ENCODE data around the gene CUEDC1.

Gene CUEDC1

DNA sequence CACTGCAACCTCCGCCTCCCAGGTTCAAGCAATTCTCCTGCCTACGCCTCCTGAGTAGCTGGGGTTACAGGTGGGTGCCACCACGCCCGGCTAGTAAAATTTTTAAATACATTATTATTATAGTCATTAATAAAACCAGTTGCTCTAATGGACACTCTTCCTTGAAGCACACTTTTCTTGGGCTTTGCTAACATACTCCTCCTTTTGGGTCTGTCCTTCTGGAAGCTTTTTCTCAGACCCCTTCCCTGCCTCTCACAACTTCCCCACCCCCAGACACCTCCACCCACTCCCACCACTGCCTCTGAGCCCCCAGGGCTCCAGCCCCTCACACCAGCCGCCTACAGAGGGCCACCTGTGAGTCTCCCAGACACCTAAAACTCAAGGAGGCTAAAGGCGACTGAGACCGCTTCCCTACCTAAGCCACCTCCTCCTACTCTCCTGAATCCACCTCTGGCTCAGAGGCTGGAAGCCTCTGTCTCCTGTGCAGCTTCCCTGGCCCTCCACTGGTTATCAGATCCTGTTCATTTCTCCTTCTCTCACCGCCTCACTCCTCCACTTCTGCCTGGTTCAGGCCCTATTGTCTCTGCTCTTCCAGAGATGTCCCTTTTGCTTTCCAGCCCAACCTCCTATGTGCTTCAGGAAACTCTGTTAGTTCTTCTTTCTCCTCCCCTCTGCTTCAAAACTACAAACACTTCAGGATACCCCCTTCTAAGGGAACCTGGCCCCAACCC is 2.1 kb upstream of the CUEDC1 start:
- DNase-seq, result no peak

DNA sequence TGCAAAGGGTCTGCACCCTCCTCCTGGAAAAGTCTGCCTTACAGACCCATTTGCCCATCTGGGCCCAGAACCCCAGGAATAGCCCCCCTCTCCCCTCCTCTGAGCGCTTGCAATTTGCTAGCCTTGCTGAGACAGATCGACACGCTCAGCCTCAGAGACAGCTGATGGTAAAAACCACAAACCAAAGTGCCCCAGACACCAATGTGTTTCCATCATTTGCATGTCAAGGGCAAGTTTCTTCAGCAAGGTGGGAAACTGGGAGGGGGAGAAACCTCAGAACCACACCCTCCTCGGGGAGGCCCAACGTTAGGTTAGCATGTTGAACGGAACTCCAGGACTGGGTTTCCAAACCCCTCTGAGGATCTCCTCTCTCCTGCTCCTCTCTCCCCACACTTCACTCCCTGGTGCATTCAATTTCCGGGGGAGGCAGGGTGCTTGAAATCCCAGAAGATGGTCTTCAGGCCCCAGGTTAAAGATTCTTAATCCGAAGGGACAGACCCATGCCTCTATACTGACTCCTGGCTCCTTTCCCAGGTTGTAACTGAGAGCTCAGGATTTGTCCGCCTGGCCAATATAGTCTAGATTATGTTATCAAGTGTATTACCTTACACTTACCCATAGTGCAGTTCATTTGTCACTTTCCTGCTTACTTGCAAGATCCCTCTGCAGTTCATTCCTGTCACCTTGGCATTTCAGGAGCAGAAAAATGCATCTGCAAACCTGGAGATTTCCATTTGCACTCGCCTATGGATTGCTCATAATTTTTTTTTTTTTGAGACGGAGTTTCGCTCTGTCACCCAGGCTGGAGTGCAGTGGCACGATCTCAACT is 1.3 kb upstream of the CUEDC1 start:
- DNase-seq, result peak; percentile 73

DNA sequence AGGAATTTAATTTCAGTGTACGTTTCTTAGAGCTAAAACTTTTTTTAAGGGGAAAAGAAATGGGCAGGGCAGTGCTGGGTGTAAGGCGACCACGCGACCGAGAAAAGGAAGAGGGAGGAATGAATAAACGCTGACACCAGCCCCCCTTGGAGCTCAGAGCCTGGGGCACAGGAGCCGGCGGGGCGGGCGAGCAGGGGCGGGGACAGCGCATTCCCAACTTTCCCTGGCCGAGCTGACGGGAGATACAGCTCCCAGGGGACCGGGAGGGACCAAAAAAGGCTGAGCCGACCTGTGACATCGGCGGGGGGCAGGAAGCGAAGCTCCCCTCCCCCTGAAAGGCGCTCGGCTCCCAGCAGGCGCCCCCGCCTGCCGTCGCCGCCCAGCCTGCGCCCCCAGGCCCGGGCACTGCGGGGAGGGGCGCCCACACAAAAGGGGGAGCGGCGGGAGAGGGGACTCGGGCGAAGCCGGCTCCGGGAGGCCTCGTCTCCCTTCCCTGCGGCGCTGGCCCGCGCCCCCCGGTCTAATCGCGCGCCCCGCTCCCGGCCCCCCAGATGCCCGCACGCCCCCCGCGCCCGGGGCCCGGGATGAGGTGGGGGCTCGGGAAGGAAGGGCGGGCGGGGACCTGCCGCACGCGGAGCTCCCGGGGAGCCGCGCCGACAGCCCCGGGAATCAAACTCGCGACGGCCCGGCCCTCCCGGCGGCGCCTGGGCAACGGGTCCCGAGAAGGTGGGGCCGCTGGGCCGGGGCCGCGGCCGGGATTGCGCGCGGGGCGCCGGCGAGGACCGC is 622 bp downstream of the CUEDC1 start:
- DNase-seq, result peak; percentile 63

DNA sequence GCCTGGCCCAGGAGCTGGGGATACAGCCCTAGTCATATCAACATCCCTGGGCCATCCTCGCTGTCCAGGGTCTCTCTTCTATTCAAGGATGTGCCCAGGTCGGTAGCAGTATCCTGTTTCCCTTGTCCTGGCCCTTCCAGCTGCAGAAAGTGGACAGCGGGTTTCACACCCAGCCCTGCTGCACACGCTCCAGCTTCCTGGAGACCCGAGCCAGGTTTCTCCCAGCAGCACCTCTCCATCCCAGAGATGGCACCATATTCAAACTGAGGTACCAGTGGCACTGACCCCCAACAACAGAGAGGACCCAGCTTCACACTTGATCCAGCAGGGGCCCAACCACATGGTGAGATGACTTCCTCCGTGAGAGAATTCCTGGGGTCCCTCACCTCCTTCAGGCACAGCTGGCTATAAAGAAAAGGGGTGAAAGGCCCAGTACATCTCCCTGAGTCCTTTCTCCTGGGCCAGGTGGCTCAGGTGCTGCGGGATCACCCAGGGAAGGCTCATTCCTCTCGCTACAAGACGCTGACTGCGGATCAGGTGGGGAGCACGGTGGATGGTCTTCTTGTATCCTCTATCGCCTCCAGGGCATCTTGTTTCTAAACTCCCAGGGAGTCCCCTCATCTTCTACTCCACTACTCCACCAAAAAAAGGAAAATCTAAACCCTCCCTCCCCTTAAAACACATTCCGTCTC is 1.4 kb downstream of the CUEDC1 start:
- no peak for DNase-seq

DNA sequence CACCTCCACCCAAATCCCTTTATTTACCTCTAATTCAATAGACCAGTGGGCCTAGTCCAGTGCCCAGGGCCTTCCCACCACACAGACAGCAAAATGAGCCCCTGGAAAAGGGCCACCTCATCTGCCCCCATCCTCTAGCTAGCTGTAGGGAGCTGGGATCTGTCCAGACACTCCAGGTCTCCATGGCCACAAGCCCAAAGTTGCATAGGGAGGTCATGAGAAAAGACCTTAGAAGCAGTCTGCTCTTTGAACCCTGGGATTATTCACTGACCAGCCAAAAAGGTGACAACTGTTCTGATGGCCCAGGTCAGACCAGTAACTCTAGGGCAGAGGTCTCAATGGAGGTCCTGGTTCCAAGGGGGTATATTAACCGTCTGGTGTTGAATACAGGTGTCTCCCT is 2.0 kb downstream of the CUEDC1 start:
- no peak for DNase-seq

DNA sequence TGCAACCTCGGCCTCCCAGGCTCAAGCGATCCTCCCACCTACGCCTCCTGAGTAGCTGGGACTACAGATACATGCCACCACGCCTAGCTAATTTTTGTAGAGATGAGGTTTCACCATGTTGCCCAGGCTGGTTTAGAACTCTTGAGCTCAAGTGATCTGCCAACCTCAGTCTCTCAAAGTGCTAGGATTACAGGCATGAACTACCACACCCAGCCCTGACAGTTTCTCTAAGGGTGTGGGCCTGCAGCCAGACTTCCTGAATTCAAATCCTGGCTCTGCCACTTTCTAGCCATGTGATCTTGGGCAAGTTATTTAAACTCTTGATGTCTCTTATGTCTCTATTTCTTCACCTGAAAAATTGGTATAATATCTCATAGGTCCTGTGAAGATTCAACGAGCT is 5.6 kb downstream of the CUEDC1 start:
- no peak for DNase-seq

DNA sequence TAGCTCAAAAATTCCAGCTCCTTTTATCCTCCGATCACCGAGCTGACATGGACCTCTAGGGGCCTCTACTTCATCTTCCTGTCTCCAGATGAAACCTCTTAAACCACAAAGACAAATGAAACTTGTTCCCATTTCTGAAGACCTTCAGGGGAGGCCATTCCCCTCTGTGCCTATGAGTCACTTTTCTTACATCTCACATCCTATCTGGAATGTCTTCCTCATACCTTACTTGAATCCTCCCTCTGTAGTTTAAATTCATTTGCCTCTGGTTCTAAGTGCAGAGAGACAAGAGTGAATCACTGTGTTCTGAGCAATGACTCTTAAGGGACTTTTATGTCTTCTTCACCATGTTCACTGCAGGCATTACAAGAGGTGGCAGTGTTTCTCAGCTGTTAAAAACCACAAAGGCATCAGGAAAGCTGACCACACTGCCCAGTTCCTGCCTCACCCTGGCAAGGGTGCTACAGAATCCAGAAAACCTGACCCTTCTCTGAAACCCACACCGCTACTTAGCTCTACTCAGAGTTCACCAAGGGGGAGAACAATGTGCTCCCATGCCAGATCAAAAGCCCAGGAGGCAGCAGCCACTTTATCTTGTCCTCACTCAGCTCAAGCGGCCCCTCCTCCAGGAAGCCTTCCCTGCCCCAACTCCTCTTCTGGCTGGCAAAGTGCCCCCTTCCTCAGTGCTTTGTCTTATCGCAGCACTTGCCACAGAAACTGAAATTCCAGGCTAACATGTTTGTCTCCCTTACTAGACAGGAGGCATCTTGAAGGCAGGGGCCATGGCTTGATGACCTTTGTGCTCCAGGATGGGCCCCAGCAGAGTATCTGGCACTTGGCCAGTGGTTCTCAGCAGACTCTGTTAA is 6.4 kb downstream of the CUEDC1 start:
- no peak for DNase-seq

DNA sequence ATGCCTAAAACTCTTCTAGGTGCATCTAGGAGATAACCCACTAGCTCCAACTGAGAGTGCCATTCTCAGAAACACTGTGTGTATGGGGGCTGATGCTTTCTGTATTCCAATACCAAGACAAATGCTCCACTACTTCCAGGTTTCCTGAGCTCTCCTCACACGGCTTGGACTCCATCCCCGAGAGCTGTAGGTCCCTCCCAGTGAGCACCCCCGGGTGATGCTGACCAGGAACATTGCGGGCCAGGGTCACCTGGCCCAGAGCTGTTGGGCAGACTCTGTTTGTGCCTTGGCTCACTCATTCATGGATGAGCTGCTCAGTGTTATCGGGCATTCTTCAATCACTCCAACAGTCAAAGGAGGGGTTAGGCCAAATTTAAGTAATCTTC is 7.0 kb downstream of the CUEDC1 start:
- DNase-seq, result no peak

DNA sequence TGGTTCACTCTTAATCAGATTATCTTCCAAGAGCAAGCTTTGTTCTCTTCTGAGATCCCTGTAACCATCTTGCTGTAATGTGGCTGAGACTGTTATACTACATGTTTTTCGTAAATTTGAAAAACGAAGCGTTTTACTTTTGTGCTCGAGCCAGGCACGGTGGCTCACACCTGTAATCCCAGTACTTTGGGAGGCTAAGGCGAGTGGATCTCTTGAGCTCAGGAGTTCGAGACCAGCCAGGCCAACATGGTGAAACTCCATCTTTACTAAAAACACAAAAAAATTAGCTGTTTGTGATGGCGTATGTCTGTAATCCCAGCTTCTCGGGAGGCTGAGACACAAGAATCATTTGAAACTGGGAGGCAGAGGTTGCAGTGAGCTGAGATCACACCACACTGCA is 7.8 kb downstream of the CUEDC1 start:
- DNase-seq, result no peak

DNA sequence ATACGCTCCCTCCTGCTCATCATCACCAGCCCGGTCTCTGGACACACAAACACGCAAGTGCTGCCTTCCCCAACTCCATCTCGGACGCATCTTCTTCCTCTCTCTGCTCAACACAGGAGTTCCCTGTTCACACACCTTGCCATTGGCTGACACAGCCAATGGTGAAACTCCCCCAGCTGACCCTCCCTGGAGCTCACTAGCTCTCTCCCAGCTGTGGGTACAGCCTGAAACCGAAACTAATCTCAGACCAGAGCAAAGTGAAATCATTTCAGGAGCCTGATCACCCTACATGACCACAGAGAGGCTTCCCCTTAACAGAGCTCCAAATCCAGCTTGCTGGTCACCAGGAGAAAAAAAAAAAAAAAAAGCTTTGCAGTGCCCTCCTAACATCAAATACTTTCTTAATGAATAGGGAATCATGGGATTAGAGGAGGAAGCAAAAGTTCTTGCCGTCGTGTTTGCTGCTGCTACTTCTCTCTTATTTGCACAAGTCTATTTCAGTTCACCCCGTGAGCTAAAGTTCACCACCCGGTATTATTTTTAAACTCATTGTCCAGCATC is 8.3 kb downstream of the CUEDC1 start:
- peak; percentile 92 for DNase-seq

DNA sequence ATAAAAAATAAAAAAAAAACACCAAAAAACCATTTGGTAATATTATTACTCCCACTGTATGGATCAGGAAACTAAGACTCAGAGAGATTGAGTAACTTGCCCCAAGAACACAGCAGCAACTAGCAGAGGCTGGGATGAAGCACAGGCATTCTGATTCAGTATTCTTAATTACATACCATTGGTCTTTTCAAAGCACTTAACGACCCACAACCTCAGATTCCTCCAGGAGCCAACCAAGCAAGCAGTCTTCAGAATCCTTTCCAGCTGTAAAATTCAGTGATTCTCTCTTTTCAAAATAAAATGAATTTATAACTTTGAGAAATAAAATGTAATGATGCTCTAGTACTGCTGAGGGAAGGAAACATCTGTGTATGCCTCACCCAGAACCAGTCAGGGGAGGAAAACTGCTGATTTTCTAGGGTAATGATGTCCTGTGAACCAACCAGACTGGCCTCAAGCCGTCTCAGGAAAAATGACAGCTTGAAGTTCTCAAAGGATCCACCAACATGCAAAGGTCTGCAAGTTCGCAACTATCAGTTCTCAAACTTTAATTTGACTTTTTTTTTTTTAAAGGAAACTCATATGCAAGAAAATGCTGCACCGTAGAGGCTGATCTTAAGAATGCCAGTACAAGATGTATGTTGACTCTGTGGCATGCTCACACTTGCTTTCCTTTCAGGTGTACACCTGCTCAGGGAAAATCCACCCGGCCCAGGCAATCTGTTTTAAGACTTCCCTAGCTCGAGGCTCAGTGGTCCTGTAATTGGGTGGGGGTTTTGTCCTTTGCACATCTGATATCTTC is 9.0 kb downstream of the CUEDC1 start:
- peak; percentile 89 for DNase-seq

DNA sequence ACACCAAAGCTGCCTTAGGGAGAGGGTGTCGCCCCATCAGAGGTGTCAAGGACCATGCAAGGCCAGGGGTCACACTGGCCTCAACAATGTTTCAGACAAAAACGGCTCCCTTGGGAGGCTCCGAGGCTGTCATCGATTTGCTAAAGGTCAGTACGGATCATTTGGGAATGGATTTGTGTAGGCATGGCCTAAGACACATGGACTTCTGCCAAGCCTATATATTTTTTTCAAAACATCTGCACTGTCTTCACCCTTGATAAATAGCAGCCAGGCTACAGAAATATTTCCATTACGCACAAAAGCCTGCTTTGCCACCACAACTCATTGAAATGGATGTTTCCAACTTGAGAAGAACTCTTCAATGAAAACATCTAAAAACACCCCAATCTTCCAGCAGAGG is 10.3 kb downstream of the CUEDC1 start:
- no peak for DNase-seq

DNA sequence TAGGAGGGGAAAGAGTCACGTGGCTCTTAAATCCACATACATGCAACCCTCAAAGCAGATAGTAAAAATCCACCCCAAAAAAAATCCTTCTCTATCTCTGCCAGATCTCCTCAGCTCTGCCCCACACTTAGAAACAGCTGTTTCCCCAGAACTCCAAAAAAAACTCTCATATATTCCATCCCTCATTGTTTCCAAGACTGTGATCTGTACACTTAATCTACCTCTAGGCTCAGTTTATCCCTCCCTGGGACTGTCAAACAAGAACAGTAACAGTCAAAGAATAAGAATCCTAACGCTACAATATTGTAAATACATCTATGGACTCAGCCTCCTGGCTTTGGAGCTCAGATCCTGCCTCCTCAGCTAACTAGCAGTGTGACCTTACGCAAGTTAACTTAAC is 11.6 kb downstream of the CUEDC1 start:
- no peak for DNase-seq

DNA sequence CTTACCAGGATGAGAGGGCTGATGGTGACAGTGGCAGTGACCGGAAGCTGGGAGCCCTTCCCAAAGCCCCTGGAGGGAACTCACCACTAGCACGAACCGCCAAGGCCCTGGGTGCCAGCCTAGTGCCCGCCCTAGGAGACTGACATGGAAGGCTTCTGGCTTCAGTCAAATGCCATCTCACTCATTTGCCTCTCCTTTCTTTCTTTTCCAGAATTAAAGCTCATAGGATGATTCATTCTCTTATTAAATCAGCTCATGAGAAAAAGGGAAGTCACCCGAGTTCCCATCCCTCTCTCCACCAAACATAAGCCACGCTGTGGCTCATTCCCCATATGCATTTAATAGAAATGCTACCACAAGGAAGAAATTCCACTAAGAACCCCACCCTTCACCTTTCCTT is 12.1 kb downstream of the CUEDC1 start:
- no peak for DNase-seq

DNA sequence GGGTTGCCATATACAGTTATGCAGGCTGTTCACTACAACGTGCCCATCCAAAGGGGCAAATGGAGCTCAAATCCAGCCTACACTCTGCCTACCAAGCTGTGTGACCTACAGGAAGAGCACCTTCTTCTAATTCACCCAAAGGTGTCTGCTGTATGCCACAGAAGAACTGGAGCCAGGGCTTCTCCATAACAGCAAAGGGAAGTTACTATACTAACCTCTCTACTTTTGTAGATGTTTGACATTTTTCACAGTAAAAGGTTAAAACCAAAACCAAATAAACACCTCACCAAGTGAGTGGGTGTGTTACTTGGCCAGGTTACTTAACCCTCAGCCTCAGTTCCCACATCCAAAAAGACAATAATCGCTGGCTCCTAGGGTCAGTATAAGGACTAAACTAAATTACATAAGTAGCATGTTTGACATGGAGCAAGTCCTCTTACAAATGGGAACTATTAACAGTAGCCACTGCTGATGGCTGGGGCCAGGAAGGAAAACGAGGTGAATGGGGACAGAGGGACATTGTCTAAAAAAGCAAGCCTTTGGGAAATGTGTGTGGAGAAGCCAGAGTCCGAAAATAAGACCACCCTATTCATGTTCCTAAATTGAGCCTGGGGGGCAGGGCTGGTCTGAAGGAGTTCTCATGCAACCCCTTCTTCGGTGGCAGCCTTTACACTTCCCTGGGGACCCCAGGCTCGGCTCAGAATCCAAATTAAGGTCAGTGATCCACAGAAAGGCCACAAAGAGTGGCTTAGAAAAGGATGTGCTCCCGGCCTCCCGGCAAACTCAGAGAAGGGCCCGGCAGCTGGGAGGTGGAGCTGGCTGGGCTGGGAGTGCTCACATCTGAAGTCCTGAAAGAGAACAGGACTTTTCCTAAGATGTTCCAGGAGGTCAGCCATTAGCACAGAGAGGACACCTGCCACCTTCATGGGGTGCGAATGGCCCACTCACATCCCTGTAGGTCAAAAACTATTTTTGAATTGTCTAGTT is 13.5 kb downstream of the CUEDC1 start:
- peak; percentile 70 for DNase-seq

DNA sequence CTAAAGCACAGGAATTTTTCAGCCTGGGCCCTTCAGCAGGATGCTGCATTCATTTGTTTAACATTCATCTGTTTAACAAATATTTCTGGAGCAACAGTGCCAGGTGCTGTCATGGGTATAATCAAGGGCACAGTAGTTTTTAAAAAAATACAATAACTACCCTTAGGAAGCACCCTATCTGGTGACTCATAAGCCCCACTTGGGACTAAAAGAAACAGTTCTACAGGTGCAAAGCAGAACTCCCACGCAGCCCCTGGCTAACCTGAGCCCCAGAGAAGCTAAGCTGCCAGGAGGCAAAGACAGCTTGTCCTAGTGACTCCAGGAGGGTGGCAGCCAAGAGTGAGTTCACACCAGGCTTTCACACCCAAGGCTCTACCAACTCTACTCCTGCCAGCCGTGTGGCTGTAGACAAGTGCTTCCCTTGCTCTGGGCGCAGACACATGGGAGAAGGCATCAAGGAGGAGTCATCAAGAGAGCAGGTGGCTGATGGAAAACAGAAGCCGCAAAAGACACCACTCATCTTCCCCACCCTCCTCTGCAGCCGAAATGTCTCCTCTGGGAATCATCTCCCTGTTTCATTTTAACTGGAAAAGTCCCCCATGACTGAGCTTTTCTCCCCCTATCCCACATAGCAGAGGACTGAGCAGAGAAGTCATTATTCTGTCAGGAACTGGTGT is 14.4 kb downstream of the CUEDC1 start:
- peak; percentile 92 for DNase-seq

DNA sequence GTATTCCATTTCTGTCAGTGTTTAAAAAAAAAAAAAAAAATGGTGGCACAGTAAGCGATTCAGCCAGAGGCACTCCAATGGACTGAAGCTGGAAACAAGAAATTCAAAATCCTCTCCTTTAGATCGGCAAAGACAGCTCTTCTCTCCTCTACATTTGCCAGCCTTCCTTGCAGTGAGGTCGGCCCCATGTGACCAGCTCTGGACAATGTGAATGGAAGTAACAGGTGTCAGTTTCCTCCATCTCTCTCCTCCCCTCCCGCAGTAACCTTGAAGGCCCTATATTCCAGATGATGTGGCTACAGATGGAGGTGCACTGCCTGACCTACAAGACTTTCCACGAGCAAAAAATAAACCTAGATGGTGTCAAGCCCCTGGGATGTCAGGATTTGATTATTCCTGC is 15.0 kb downstream of the CUEDC1 start:
- peak; percentile 98 for DNase-seq

DNA sequence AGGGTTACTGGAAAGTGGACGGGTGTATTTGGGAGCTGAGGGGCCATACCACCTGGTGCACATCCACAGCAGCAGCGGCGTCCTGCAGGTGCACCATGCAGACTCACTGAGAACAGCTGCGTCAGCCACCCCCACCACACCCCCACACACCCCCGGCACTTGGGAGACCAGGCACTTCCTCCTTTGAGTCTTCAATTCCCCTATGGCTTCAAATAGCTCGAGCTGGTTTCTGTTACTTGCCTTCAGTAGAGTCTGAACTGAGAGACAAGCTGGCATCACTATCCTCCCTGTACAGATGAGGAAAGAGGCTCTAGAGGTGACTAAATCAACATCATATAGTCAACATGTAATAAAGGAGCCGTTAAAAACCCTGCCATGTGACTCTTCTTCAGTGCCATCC is 15.4 kb downstream of the CUEDC1 start:
- DNase-seq, result peak; percentile 100

DNA sequence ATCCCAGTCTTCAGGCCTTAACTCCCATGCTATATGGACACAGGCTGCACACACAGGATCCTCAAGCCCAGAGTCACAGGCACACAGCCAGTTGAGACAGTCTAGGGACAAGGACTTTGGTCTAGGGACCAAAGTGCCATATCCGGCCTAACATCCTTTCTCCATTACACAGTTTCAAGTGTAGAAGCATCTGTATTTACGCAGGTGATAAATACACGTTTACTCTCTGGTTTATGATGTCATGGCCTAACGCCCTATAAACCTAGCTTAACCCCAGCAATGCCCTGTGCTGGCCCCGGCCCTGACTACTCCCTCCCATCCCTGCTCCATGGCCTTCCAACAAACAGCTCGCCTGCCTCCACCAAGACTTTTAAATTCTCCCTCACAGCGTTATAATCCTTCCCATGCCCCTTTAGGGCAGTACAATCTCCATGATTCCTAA is 17.1 kb downstream of the CUEDC1 start:
- peak; percentile 95 for DNase-seq

Measured in NCI-H510A treated with DMSO at 0.1 percent for 48 hours (cell line).